Ascending aorta (tissue), 2 donors: ENCODE measurements around the gene NSG1. TPM values are rescaled to one million over a fixed set of nuclear protein-coding genes. Genes with fewer than 3 reads are reported as not detected.

Experiments used
- DNase-seq, 2 donors: peaks; one replicate each; pipeline ENCODE4 v3.0.0-alpha.2; 2019; ENCODE audit warnings: low spot score in 2 of 2
- H3K27ac ChIP-seq, 2 donors: fragments of 200-600 bp; sonication (generic); one replicate each; pipeline ENCODE4 v1.5.1; 2016 to 2017; ENCODE audit warnings: mild to moderate bottlenecking in 1 of 2
- H3K27me3 ChIP-seq: fragments of 200-600 bp; sonication (generic); one replicate; pipeline ENCODE4 v1.5.1; 2017
- H3K36me3 ChIP-seq, 2 donors: fragments of 200-600 bp; sonication (generic); one replicate each; pipeline ENCODE4 v1.5.1; 2016
- H3K4me1 ChIP-seq, 2 donors: fragments of 200-600 bp; sonication (generic); one replicate each; pipeline ENCODE4 v1.5.1; 2016 to 2017; ENCODE audit warnings: mild to moderate bottlenecking in 1 of 2
- H3K4me3 ChIP-seq, 2 donors: fragments of 200-600 bp; sonication (generic); one replicate each; pipeline ENCODE4 v1.5.1; 2016 to 2017; ENCODE audit warnings: mild to moderate bottlenecking in 1 of 2
- H3K9me3 ChIP-seq, 2 donors: fragments of 200-600 bp; sonication (generic); one replicate each; pipeline ENCODE4 v1.5.1; 2016
- CTCF ChIP-seq, 3 experiments: fragments of 200-600 bp in 2 of 3; fragments of 450-650 bp in 1 of 3; sonication (generic) in 2 of 3; IDR thresholded peaks; one replicate each; pipeline ENCODE4 v1.5.1; 2016 to 2019; ENCODE audit warnings: antibody characterized with exemption in 3 of 3, mild to moderate bottlenecking in 1 of 3, moderate library complexity in 1 of 3
- intact Hi-C: fragments of 100-400 bp; cut with DNase I; formaldehyde crosslinking; loops from one replicate; pipeline ENCODE4 v1.15.1; 2023
- total RNA-seq: library from RNA; depleted of rRNA; stranded (reverse); fragments of >200 nt; gene quantifications from one replicate; pipeline ENCODE4 v1.1.0, GENCODE V29; 2016

NSG1 gene
- total RNA-seq, 1 donor from 2014 or later = not detected

- no peaks in the 10 kb centered on the region for H3K27me3 ChIP-seq
- H3K27ac ChIP-seq = no peak overlapping the region
- intact Hi-C loops = no loop called here
- no peak for DNase-seq
- no peak for TF ChIP-seq CTCF (IDR thresholded peaks at IDR 0.05)
- peaks cover 65 to 80% of the 10 kb centered on the region in 2 donors for H3K36me3 ChIP-seq
- H3K4me1 ChIP-seq = no peaks in the 10 kb centered on the region
- no peaks in the 10 kb centered on the region for H3K9me3 ChIP-seq
- no peak overlapping the region for H3K4me3 ChIP-seq
Measured at GRCh38 chr4:4456351-4456750, 69.4 kb downstream of the NSG1 start.

GRCh38 chr4:4456816-4457578, 70.1 kb downstream of the NSG1 start:
- no peak for DNase-seq
- Histone ChIP-seq H3K4me3 (no peak overlapping the region), H3K27me3 (no peaks in the 10 kb centered on the region), H3K9me3 (no peaks in the 10 kb centered on the region), H3K27ac (no peak overlapping the region), H3K4me1 (no peaks in the 10 kb centered on the region), H3K36me3 (peaks cover 62 to 74% of the 10 kb centered on the region in 2 donors)
- TF ChIP-seq CTCF (IDR thresholded peaks at IDR 0.05) = no peak
- intact Hi-C loops = no loop called here

GRCh38 chr4:4457803-4458553, 71.1 kb downstream of the NSG1 start:
- Histone ChIP-seq H3K4me1 (no peaks in the 10 kb centered on the region), H3K27me3 (no peaks in the 10 kb centered on the region), H3K4me3 (no peak overlapping the region), H3K36me3 (peaks cover 54 to 68% of the 10 kb centered on the region in 2 donors), H3K9me3 (no peaks in the 10 kb centered on the region), H3K27ac (no peak overlapping the region)
- TF ChIP-seq CTCF (IDR thresholded peaks at IDR 0.05) = no peak
- no peak for DNase-seq
- intact Hi-C loops = no loop called here

GRCh38 chr4:4459181-4459580, 72.3 kb downstream of the NSG1 start:
- no peak for DNase-seq
- no peaks in the 10 kb centered on the region for H3K9me3 ChIP-seq
- intact Hi-C loops = no loop called here
- no peaks in the 10 kb centered on the region for H3K27me3 ChIP-seq
- H3K36me3 ChIP-seq = peaks cover 42 to 56% of the 10 kb centered on the region in 2 donors
- no peak overlapping the region for H3K27ac ChIP-seq
- TF ChIP-seq CTCF (IDR thresholded peaks at IDR 0.05) = no peak
- no peaks in the 10 kb centered on the region for H3K4me1 ChIP-seq
- no peak overlapping the region for H3K4me3 ChIP-seq

GRCh38 chr4:4460759-4461158, 73.9 kb downstream of the NSG1 start:
- Histone ChIP-seq H3K4me1 (no peaks in the 10 kb centered on the region), H3K9me3 (no peaks in the 10 kb centered on the region), H3K27ac (no peak overlapping the region), H3K36me3 (peaks cover 37 to 54% of the 10 kb centered on the region in 2 donors), H3K4me3 (no peak overlapping the region), H3K27me3 (no peaks in the 10 kb centered on the region)
- intact Hi-C loops = no loop called here
- DNase-seq = no peak
- TF ChIP-seq CTCF (IDR thresholded peaks at IDR 0.05) = no peak
